Panc1 (cell line): ENCODE measurements around the gene NFYC.

Experiments used
- CTCF ChIP-seq: fragments of 450-650 bp; IDR thresholded peaks from 2 replicates; pipeline ENCODE4 v1.5.1; 2017; ENCODE audit warnings: mild to moderate bottlenecking
- REST ChIP-seq, 2 experiments: IDR thresholded peaks; 2 replicates each; pipeline ENCODE4 v1.6.1; 2011 to 2012; ENCODE audit warnings: low read depth in 2 of 2, control low read depth in 1 of 2, low read length in 1 of 2, mild to moderate bottlenecking in 1 of 2, moderate library complexity in 1 of 2; ENCODE audit not compliant: insufficient read depth in 1 of 2
- SIN3A ChIP-seq: IDR thresholded peaks from 2 replicates; pipeline ENCODE4 v1.6.1; 2012; ENCODE audit warnings: low read depth, mild to moderate bottlenecking, low read length, moderate library complexity, borderline replicate concordance; ENCODE audit not compliant: insufficient read depth

DNA sequence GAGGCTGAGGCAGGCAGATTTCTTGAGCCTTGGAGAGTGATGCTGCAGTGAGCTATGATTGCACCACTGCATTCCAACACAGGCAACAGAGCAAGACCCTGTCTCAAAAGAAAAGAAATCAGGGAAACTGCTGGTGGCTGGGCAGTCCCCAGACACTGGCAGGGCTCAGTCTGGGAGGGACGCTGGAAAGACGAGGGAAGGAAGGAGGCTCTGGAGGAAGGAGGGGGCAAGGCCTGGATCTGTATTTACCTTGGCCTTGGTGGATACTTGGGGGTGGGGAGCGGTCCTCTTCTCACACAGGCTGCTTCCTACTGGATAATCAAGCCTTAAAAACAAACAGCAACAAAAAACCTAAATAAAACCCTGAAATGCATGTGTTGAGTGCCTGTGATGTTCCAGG is 116.5 kb downstream of the NFYC start:
- TF ChIP-seq CTCF (no peak), SIN3A (no peak), REST (IDR thresholded peaks at IDR 0.05; ENCODE audit: insufficient read depth in 1 of 2, low read depth in 2 of 2, low read length in 1 of 2) (no peak)
